Measurements from ENCODE around the gene TEX2. TPM values are rescaled to one million over a fixed set of nuclear protein-coding genes. Genes with fewer than 3 reads are reported as not detected.

TEX2 gene, protein sequence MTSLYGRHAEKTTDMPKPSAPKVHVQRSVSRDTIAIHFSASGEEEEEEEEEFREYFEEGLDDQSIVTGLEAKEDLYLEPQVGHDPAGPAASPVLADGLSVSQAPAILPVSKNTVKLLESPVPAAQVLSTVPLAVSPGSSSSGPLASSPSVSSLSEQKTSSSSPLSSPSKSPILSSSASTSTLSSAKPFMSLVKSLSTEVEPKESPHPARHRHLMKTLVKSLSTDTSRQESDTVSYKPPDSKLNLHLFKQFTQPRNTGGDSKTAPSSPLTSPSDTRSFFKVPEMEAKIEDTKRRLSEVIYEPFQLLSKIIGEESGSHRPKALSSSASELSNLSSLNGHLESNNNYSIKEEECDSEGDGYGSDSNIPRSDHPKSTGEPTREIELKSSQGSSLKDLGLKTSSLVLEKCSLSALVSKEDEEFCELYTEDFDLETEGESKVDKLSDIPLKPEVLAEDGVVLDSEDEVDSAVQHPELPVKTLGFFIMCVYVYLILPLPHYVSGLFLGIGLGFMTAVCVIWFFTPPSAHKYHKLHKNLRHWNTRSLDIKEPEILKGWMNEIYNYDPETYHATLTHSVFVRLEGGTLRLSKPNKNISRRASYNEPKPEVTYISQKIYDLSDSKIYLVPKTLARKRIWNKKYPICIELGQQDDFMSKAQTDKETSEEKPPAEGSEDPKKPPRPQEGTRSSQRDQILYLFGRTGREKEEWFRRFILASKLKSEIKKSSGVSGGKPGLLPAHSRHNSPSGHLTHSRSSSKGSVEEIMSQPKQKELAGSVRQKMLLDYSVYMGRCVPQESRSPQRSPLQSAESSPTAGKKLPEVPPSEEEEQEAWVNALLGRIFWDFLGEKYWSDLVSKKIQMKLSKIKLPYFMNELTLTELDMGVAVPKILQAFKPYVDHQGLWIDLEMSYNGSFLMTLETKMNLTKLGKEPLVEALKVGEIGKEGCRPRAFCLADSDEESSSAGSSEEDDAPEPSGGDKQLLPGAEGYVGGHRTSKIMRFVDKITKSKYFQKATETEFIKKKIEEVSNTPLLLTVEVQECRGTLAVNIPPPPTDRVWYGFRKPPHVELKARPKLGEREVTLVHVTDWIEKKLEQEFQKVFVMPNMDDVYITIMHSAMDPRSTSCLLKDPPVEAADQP
- total RNA-seq, result 20.2 TPM

DNA sequence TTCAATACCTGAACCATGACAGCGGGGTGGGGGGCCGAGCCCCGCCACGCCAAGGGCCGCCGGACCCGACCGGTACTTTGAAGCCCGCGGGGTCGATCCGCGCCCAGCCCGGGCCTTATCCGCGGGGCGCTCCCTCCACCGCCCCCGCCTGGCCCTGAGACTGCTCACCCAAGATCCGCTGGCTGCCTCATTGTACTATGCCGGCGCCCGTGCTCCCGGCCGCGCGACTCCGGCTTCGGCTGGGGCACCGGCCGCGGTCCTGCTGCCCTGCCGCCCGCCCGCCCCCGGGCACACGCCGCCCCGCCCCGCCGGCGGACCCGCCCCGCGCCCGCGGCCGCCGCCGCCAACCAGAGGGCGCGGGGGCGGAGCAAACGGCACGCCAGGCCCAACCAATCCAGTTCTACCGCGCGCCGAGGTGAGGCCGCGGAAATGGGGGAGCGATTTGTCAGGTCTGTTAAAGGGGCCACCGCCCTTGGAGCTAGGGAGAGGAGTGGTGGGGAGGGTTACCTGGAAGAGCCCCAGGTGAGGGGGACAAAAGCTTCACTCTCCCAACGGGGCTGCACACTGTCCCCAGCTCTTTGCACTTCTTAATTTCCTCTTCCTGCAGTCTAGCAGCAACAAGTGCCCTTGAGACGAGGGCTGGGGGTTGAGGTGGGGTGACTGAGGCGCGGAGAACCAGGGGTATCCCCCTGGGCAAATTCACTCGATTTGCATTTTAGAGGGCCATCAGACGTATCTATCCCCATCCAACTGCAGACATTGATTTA is at the start of gene TEX2:
TSS of gene TEX2 (minus strand) at position 261 of the 767 bp plus-strand sequence. CDS start 49,043 bp downstream, outside the sequence.
- ATAC-seq, result peak; percentile 93

DNA sequence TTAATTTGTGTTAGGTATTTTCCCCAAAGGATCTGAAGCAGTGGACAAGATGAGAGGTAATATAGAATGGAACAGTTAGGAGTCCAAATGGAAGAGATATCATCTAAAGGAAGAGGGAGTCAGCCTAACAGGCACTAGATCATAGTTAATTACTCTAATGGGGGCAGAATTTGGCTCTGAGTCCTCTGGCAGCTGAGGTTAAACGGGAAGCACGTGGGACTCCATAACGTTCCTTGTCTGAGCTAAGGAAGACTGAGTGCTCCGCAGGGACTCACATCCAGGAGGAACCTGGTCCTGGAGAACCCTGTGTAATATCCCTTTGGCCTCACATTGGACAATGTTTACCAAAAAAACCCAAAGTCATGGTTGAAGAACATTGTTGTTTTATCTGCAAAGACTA is 46.6 kb upstream of the TEX2 start:
- ATAC-seq, result no peak

- ATAC-seq, result no peak
Measured at GRCh38 chr17:64309021-64309420, 46.0 kb upstream of the TEX2 start.

DNA sequence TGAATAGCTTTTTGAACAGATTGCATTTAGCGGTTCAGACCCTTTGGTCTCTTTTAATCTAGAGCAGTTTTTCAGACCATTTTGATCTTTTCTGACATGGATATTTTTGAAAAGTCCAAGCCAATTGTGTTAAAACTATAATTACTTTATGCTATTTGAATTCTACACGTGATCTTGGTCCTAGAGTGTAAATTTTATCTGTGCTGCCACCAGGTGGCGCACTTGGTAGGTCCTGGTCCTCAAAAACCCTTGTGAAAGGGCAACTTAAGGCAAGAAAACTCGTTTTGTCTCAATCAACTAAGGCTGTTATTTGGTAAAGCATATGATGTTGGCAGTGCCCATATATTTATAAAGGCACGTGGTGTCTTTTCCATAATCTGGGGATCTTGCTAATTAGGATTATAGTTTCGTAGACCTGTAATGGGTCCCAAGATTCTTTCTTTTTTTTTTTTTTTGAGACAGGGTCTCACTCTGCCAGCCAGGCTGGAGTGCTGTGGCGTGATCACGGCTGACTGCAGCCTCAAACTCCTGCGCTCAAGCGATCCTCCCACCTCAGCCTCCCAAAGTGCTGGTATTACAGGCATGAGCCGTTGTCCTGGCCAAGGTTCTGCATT is 43.9 kb upstream of the TEX2 start:
- peak; percentile 44 for ATAC-seq

DNA sequence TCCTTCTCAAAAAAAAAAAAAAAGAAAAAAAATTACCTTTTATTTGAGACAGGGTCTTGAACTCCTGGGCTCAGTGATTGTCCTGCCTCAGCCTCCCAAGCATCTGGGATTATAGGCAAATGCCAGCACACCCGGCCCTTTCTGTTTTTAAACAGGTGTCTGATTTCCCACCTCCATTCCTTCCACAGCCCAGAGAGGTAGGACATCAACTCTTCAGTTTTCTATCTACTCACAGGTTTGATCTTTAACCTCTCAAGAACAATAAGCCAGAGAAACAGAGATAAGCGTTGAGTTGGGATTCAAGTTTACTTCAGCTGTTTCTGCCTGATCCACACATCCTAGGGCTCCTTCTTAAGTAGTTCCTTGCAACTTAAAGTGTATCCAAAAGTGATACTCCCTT is 41.5 kb upstream of the TEX2 start:
- no peak for ATAC-seq

GRCh38 chr17:64300699-64300965 is 37.6 kb upstream of the TEX2 start:
- ATAC-seq, result no peak

DNA sequence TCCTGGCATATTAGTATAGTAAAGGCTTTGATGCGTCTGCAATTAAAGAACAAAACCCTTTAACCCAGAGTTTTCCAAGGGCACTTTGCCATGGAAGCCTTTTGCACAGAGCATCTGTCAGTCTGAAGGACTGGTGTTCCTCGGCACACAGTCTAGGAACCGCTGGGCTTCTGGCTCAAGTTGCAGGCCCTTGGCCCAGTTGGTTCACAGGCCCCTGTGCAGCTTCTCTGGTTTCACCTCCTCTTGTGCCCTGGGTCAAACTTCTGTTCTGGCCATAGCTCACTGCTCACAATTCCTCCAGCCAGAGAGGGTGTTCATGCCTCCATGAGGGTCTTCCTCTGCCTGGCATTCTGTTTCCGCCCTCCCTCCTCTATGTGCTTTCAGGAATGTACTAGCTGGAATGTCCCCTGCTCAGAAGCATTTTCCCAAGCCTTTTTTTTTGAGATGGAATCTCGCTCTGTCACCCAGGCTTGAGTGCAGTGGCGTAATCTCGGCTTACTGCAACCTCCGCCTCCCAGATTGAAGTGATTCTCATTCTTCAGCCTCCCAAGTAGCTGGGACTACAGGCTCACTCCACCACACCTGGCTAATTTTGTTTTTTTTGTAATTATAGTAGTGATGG is 34.5 kb upstream of the TEX2 start:
- ATAC-seq, result no peak

- ATAC-seq, result no peak
Measured at GRCh38 chr17:64296246-64296645, 33.2 kb upstream of the TEX2 start.

- ATAC-seq, result no peak
Measured at GRCh38 chr17:64295146-64295545, 32.1 kb upstream of the TEX2 start.

DNA sequence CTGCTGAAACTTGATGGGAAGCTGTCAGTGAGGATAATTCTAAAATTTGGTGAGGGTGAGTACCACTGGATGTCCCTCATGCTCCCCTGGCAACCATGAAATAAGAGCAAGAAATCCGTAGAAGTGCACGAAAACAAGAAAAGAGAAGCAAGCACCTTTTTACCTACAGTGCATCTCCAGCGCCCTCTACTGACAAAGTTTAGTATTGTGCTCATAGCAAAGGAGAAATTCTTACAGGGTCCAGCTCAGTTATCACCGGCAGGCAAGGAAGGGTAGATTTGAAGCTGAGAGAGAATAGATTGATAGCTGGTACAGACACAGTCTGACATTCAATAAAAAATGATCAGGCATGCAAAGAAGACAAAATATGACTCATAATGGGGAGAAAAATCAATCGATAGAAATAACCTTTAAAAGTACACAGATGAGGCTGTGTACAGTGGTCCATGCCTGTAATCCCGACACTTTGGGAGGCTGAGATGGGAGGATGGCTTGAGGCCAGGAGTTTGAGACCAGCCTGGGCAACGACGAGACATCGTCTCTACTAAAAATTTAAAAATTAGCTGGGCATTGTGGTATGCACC is 28.3 kb upstream of the TEX2 start:
- ATAC-seq, result no peak

GRCh38 chr17:64289741-64290141 is 26.7 kb upstream of the TEX2 start:
- no peak for ATAC-seq

- ATAC-seq, result no peak
Measured at GRCh38 chr17:64282753-64283080, 19.7 kb upstream of the TEX2 start.

- peak; percentile 69 for ATAC-seq
Measured at GRCh38 chr17:64281962-64282752, 19.1 kb upstream of the TEX2 start.

GRCh38 chr17:64278614-64279013 is 15.6 kb upstream of the TEX2 start:
- ATAC-seq, result peak; percentile 48

DNA sequence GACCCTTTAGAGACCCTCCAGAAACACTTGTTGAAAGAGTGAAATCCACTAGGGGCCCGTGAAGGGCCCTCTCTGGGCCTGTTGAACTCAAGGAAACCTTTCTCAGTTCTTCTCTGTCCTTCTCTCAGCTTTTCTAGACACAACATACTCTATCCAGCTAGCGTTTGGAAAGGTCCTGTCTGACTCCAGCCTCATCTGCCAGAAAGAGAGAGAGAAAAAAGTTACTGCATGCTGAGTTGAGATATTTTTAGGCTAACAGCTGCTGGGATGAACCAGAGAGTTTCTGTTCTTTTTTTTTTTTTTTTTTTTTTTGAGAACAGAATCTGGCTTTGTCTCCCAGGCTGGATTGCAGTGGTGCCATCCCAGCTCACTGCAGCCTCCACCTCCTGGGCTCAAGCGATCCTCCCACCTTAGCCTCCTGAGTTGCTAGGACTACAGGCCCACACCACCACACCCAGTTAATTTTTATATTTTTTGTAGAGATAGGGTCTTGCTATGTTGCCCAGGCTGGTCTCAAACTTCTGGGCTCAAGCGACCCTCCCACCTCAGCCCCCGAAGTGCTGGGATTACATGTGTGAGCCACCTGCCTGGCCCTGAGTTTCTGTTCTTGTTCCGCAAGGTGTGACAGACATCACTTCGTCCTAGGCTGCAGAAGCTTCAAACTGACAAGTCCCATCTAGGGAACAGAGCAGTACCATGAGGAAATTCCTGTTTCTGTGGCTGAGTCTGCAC is 14.9 kb upstream of the TEX2 start:
- no peak for ATAC-seq

GRCh38 chr17:64276961-64277505 is 14.0 kb upstream of the TEX2 start:
- ATAC-seq, result no peak

DNA sequence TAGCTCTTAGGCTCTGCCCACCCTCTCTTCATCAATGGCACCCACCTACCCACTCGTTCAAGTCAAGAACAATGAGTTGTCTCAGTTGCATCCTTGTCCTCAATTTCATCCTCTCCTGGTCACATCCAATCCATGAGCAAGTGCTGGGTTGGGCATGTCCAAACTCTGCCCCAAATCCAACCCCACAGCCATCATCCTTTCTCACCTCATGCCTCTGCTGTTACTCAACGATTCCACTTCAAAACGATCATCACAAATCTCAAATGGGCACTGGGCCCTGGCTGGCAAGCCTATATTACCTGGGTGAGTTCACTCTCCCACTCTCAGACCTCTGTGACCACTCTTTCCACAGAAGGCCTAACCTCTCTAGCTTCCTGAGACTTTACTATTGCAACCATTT is 12.0 kb upstream of the TEX2 start:
- no peak for ATAC-seq

- no peak for ATAC-seq
Measured at GRCh38 chr17:64273006-64273405, 9.9 kb upstream of the TEX2 start.

DNA sequence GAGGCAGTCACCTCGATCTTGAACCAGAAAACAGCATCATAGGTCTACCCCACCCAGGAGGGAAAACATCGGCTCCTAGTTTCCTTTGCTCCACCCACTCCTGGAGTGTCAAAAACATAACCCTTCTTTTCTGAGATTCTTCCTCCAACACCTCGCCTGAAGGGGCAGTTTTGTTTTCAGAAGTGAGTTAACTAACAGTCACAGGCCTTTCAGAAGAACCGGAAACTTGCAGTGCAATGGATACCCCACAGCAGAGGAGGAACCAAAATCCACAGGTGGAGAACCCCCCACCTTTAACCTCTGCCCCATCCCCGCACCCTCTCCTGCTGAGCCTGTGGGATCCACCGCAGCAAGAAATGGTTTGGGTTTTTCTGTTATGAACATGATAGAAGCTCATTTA is 7.8 kb upstream of the TEX2 start:
- ATAC-seq, result no peak
